GM21390 (cell line): Measurements from ENCODE around the gene C3orf20.

Experiments used
- ATAC-seq: cut with Tn5 transposase; IDR thresholded peaks from one replicate; pipeline ENCODE4 v1.9.1; 2021; ENCODE audit not compliant: unreplicated experiment

Gene C3orf20

DNA sequence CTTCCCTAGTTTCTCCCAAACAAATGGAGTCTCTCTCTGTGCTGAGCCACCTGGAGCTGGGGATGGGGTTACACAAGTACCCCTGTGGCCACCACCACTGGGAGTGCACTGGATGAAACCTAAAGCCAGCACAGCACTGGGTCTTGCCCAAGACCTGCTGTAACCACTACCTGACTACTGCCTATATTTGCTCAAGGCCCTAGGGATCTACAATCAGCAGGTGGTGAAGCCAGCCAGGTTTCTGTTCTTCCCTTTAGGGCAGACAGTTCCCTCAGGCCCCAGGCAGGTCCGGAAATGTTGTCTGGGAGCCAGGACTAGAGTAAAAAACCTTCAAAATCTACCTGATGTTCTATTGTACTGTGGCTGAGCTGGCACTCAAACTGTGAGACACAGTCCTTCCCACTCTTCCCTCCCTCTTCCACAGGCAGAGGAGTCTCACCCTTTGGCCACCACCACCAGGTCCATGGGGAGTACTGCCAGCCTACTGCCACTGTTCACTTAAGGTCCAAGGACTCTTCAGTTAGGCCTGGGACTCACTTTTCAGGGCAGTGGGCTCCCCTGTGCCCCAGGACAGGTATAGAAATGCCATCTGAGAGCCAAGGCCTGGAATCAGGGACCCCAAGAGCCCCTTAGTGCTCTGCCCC is 23.8 kb downstream of the C3orf20 start:
- no peak for ATAC-seq

GRCh38 chr3:14699643-14700042 is 24.7 kb downstream of the C3orf20 start:
- no peak for ATAC-seq

GRCh38 chr3:14700891-14701290 is 25.9 kb downstream of the C3orf20 start:
- no peak for ATAC-seq

- no peak for ATAC-seq
Observed at GRCh38 chr3:14701676-14702075, 26.7 kb downstream of the C3orf20 start.

- no peak for ATAC-seq
Observed at GRCh38 chr3:14703128-14703750, 28.3 kb downstream of the C3orf20 start.

DNA sequence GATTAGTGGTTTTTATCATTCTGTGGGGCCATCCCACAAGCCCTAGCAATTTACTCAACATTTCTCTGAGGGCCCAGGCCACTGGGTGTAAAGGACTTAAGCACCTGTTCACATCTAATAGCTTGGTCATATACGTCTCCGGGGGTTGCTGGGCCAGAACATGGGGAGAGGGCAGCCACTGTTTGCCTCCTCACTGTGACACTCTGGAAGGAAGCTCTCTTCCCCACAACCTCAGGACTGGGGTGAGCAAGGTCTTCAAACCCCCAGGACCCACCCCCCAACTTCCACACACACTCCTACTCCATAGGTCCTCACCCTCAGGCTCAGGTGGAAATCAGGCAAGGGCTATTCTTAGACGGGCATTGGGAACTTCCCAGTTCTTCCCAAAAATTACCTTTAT is 28.9 kb downstream of the C3orf20 start:
- ATAC-seq, result no peak

GRCh38 chr3:14706096-14706495 is 31.2 kb downstream of the C3orf20 start:
- no peak for ATAC-seq

DNA sequence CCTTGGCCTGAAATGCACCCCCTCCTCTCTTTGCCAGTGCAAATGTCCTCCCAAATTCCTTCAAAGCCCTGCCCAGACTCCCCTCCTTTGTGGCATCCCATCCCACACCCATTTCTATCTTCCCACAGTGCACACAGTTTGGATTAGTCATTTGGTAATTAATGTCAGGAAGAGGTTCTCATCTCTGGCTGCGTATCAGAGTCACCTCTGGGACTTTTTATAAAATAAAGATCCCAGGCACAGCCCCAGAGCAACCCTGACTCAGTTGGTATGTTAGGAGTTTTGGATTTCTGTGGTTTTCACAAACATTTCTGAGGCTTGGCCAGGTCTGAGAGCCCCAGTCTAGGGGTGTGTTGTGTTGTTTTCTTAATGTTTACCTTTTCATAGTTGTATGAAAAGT is 41.6 kb downstream of the C3orf20 start:
- ATAC-seq, result no peak

DNA sequence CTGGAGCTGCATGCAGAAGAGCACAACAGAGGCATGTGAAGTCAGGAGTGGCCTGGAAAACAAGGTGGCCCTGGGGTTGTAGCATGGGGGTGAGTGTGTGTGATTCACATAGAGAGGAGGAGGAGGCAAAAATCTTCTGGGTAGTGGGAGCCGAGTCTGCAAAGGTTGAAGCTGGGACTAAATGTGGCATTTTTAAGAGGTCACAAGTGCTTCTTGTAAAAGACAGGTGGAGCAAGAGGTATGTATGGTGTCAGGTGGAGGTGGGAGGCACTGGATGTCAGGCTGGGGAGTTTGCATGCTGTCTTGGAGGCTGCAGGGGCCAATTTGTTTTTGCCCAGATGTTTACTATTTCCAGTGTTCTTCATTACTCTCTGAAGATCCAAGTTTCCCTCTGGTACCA is 42.4 kb downstream of the C3orf20 start:
- no peak for ATAC-seq

DNA sequence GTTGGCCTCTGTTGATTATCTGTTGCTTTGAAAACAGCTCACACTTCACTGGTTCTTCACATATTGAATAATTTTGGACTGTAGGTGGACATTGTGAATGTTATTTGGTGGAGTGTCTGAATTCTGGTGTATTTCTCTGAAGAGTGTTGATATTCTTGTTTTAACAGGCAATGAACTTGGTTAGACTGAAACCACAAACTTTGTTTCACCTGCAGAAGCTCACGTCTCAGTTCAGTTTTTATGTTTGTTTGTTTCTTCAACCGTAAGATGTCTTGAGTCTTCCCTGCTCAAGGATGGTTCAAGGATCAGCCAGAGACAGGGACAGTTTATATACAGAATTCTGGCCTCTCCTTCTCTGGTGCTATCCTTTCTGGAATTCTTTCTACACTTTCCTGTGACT is 43.6 kb downstream of the C3orf20 start:
- ATAC-seq, result peak; percentile 72

- peak; percentile 40 for ATAC-seq
Observed at GRCh38 chr3:14719006-14719405, 44.1 kb downstream of the C3orf20 start.

DNA sequence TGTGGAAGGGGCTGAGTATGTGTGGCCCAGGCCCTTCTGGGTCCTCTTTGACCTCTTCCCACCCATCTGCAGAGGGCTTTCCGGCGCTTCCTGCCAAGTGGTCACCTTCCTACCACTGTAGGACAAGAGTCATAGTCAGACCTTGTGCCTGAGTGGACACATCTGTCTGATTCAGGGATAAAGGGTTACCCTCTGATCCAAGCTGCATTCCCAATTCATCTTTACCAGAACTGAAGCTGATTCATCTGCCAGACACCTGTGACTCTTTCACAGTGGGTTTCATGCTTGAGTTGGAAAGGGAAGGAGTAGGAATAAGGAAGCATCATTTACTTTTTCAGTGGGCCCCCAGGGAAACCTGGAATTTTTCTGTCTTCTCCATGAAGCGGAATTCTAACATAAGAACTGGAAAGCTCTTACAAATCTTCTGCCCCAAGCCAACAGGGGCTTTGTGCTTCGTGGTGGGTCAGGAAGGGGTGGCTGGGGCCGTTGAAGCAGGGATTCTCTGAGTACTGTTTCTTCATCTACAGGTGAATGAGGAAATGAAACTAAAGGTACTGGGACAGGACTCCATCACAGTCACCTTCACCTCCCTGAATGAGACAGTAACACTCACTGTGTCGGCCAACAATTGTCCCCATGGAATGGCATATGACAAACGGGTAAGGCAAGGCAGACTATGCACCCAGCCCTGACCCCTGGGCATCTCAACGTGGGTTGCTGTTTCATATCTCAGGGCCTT is 46.4 kb downstream of the C3orf20 start:
- no peak for ATAC-seq

DNA sequence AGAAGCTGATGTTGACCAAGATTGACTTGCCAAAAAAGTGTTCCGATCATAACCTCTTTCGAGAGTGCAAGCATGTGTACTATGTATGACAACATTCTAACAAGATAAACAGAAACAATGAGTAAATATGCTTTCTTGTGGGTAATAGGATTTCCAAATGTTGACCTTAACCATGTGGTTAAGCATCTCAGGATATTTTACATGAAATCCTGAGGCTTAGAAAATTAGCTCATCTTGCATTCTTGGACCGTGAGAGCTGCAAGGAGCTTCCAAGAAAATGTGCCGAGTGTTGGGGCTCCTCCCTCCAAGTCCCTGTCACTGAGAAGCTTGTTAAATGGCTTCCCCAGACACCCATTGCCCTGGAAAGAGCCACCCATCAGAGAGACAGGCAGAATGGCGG is 50.1 kb downstream of the C3orf20 start:
- no peak for ATAC-seq

DNA sequence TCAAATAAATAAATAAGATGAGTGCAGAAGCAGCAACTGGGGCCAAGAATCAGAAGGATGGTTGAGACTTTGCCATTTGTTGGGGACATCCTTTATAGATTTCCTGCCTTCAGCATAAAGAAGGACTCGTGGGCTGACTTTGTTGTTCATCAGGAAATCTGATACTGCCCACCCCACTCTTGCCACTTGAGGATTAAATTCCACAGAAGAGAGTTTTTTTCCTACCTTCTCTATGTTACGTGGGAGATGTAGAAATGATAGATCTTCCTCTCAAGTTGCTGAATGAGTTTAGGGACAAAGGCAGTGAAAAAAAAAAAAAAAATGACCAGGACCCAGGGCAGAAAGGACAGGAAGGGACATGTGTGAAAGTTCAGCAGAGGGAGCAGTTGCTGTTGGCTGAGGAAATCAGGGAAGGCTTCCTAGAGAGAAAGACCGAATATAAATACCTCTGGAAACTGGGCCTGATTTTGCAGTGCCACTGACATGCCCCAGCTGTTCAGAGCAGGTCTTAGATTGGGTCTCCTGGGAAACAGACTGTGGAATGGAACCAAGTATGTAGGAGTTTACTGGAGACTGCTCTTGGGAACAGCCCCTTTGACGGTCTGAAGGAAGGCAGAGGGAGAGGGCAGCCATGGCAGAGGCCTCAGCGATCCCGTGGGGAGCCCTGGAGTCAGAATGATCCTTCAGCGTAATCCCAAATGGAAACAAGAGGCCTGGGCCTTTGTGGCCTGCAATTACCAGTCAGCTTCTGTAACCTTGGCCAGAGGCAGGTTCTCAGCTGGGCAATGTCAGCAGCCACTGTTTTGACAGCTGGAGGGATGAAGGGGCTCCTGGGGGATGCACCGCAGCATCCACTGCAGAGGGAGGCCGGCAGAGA is 50.9 kb downstream of the C3orf20 start:
- no peak for ATAC-seq

DNA sequence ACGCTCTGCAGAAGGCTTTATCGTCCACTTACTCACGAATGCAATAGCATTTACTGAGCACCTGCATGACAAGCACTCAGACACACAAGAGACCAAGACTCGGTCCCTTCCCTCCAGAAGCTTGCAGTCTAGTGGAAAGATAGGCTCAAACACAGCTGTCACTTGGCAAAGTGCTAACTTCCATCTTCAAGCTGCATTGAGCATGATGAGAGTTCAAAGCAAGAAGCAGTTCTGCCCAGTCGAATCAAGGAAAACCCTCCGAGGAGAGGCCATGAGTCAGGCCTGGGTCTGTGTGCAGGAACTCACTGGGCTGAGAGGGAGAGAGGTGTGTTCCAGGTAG is 51.5 kb downstream of the C3orf20 start:
- no peak for ATAC-seq

- ATAC-seq, result no peak
Observed at GRCh38 chr3:14728113-14728512, 53.2 kb downstream of the C3orf20 start.

- ATAC-seq, result no peak
Observed at GRCh38 chr3:14730703-14731382, 55.9 kb downstream of the C3orf20 start.

DNA sequence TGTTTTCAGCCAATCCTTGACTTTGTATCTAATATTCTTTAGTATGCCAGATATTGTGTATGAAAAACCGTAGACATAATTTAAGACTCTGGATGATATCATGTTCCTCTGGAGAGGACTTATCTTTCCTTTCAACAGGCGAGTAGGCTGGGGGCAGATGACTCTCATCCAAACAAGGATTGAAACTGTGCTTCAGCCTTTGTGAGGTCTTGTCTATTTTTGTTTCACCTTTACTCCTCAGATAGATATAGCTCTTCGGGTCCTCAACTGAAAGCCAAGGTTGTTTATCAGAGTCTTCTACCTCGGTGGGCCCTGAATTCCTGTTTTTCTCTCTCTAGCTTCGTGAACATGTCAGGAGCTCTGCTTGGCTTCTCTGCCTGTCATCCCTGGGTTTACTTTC is 66.0 kb downstream of the C3orf20 start:
- no peak for ATAC-seq

DNA sequence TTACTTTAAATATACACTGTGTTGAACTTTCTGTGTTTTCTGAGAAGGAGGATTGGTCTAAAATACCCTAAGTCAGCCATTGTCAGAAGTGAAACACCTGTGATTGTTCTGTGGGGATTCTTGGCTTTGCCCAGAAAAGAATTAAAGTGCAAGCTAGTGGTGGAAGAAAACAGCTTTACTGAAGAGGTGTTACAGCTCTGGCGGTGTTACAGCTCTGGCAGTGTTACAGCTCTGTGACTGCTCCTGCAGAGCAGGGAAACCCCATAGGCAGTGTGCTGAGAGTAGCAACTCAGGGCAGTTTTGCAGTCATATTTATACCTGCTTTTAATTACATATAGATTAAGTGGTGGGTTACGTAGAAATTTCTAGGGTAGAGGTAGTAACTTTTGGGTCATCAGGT is 66.6 kb downstream of the C3orf20 start:
- ATAC-seq, result no peak

DNA sequence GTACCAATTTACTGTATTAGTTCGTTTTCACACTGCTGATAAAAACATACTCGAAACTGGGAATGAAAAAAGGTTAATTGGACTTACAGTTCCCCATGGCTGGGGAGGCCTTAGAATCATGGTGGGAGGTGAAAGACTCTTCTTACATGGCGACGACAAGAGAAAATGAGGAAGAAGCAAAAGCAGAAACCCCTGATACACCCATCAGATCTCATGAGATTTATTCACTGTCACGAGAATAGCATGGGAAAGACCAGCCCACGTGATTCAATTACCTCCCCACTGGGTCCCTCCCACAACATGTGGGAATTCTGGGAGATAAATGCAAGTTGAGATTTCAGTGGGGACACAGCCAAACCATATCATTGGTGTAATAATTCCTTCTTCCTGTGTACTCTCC is 69.6 kb downstream of the C3orf20 start:
- ATAC-seq, result no peak

- no peak for ATAC-seq
Observed at GRCh38 chr3:14750650-14751049, 75.7 kb downstream of the C3orf20 start.
